Suprapubic skin (tissue), 3 donors: ENCODE results near the gene CDH6.

Experiments
- CTCF ChIP-seq, 2 donors: fragments of 200-600 bp in 1 of 2; fragments of 450-650 bp in 1 of 2; sonication (generic) in 1 of 2; IDR thresholded peaks; one replicate each; pipeline ENCODE4 v1.5.1; 2016 to 2019; ENCODE audit warnings: antibody characterized with exemption in 2 of 2, mild to moderate bottlenecking in 1 of 2, moderate library complexity in 1 of 2
- POLR2A ChIP-seq, 2 donors: fragments of 450-650 bp; IDR thresholded peaks; one replicate each; pipeline ENCODE4 v1.6.1; 2017; ENCODE audit warnings: antibody characterized with exemption in 2 of 2, mild to moderate bottlenecking in 2 of 2, moderate library complexity in 2 of 2

GRCh38 chr5:31300501-31300900 is 107.0 kb downstream of the CDH6 start:
- TF ChIP-seq CTCF (IDR thresholded peaks at IDR 0.05) (no peak), POLR2A (IDR thresholded peaks at IDR 0.05) (no peak)
